GM18873 (cell line): ENCODE data around the gene APOBEC3C.
"Not testable (repeated sequence)": the region's sequence is repeated elsewhere in the genome, so short reads cannot be mapped to it uniquely, and the experiment has no call there.

Experiments used
- ATAC-seq: cut with Tn5 transposase; IDR thresholded peaks from one replicate; pipeline ENCODE4 v1.9.1; 2021; ENCODE audit warnings: mild to moderate bottlenecking, moderate library complexity, moderate number of reproducible peaks; ENCODE audit not compliant: unreplicated experiment, low FRiP score

Gene APOBEC3C

GRCh38 chr22:38981992-38982927 is 31.8 kb upstream of the APOBEC3C start, which contains the start of gene APOBEC3B:
Gene APOBEC3B (plus strand): TSS chr22:38982347. CDS start chr22:38982454, 107 bp downstream.
- ATAC-seq, result peak; percentile 39

DNA sequence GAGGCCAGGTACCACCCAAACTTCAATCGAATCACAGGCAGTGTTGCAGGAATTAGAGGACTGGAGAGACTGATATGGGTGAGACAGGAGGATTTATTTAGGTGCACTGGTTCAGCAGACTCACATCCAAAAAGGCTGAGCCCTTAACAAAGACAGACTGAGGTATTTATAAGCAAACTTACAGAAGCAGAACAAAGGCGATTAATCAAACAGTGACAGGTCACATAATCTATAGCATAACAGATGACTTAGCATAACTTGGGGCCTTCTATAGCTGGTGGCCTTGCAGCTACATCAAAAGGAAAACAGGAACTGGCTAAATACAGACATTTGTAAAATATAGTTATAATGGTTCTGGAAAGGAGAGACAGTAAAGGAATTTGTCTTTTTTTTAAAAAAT is 29.8 kb upstream of the APOBEC3C start:
- ATAC-seq, result no peak

DNA sequence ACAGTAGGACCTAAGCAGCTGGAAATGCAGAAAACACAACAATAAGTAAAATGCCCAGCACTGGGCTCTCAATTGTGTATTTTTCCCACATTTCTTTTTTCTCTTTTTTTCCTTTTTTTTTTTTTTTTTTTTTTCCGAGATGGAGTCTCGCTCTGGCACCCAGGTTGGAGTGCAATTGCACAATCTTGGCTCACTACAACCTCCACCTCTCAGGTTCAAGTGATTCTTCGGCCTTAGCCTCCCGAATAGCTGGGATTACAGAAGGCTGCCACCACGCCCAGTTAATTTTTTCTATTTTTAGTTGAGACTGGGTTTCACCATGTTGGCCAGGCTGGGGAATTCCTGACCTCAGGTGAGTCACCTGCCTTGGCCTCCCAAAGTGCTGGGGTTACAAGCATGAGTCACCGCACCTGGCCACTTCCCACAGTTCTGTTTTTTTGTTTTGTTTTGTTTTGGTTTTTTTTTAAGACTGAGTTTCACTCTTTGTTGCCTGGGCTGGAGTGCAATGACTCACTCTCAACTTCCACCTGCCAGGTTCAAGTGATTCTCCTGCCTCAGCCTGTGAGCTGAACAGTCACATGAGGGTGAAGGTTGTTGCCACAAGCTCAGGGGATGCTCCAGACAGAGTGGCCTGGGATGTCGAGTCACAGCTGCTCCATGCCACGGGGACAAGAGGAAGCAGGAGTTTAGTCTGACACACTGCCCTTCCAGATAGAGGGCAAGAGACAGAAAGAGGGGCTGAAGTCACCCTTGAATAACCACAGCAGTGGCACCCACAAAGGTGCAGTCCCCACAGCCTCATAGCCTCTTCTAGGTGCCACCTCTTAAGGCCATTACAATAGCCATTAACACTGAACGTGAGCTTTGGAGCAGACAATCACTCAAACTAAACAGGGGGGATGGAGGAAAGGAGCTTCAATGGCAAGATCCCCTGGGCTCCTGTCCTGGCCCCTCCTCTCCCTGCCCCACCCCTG is 29.0 kb upstream of the APOBEC3C start:
- peak; percentile 68 for ATAC-seq

GRCh38 chr22:38986629-38987028 is 27.4 kb upstream of the APOBEC3C start:
- ATAC-seq, result no peak

GRCh38 chr22:38987171-38987895 is 26.7 kb upstream of the APOBEC3C start:
- no peak for ATAC-seq

DNA sequence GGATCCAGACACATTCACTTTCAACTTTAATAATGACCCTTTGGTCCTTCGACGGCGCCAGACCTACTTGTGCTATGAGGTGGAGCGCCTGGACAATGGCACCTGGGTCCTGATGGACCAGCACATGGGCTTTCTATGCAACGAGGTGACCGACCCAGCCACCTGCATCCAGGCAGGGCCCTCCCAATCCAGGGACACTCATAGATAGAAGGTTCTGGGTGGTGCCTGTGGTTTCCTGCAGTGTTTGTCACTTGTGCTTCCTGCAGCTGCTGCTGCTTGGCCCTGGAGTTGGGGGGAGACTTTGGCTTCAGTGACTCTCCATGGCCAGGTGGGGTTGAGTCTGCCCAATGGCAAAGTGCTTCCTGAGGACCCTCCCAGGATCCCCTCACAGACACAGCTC is 24.6 kb upstream of the APOBEC3C start:
- ATAC-seq, result no peak

DNA sequence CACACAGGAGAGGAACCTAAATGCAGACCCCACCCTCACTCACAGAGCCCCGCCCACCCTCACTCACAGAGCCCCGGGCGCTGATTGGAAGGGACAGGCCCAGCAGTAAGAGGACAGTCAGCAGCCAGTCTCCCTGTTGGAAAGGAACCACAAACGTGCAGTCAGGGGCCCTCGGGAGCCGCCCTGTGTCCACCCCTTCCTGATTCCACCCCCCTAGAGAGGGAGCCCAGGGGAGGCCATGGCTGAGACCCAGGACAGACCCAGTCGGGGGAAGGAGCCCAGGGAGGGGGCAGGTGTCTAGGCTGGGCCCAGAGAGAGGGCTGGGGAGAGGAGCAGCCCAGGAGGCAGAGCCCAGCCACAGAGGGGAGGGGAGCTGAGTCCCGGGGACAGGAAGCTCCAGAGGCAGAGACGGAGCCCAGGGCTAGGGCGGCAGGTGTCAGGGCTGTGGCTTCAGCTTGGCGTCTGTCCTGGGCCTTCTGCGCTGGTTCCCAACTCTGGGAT is 21.1 kb upstream of the APOBEC3C start:
- ATAC-seq, result not testable (repeated sequence)

DNA sequence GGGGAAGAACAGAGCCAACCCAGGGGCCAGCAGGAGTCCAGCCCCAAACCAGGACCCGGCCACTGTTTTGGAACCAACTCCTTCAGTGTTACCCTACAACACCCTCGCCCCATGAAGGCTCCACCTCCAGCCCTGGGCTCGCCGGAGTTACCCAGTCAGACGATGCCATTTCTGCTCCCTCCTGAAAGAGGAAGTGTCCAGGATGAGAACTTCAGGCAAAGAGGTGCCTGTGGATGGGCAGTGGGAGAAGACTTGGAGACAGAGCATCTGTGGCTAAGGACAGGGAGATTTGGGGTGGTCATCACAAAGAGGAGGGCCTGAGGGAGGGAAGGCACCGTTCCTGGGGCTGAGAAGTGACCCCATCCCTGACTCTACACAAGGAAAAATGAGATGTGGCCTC is 18.0 kb upstream of the APOBEC3C start:
- no peak for ATAC-seq

- ATAC-seq, result no peak
Measured at GRCh38 chr22:38997518-38997917, 16.5 kb upstream of the APOBEC3C start.

DNA sequence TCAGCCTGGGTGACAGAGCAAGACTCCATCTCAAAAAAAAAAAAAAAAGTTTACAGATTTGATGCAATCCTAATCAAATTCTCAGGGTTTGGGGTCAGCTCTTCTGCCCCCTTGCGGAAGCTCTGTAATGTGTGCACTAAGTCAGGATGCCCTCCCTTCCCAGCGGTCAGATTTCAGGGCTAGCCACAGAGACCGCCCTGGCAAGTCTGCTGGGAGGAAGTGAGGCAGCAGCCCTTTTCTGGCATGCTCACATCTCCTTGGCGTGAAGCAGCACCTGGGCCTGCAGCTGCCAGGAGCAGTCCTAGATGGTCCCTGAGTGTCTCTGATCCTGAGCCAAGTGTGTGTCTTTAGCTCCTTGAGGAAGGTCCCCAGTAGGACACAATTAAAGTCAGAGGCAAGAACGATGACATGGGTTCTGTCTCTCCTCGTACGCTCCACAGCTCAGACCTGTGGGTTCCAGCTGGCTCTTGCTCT is 10.9 kb upstream of the APOBEC3C start:
- no peak for ATAC-seq

- ATAC-seq, result no peak
Measured at GRCh38 chr22:39007177-39007576, 6.9 kb upstream of the APOBEC3C start.

DNA sequence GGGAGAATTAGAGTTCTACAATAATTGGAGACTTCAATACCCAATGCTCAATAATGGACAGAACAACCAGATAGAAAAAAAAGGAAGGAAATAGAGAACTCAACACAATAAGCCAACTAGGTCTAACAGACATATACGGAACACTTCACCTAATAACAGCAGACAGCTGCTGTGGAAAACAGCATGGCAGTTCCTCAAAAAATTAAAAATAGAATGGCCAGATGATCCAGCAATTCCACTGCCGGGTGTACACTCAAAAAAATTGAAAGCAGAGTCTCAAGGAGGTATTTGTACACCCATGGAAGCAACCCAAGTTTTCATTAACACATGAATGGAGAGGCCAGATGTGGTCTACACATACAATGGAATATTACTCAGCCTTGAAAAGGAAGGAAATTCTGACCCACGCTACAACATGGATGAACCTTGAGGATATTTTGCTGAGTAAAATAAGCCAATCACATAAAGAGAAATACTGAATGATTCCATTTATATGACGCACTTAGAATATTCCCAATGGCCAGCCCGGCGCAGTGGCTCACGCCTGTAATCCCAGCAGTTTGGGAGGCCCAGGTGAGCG is 5.7 kb upstream of the APOBEC3C start:
- ATAC-seq, result not testable (repeated sequence)

- ATAC-seq, result no peak
Measured at GRCh38 chr22:39010946-39011345, 3.1 kb upstream of the APOBEC3C start.

DNA sequence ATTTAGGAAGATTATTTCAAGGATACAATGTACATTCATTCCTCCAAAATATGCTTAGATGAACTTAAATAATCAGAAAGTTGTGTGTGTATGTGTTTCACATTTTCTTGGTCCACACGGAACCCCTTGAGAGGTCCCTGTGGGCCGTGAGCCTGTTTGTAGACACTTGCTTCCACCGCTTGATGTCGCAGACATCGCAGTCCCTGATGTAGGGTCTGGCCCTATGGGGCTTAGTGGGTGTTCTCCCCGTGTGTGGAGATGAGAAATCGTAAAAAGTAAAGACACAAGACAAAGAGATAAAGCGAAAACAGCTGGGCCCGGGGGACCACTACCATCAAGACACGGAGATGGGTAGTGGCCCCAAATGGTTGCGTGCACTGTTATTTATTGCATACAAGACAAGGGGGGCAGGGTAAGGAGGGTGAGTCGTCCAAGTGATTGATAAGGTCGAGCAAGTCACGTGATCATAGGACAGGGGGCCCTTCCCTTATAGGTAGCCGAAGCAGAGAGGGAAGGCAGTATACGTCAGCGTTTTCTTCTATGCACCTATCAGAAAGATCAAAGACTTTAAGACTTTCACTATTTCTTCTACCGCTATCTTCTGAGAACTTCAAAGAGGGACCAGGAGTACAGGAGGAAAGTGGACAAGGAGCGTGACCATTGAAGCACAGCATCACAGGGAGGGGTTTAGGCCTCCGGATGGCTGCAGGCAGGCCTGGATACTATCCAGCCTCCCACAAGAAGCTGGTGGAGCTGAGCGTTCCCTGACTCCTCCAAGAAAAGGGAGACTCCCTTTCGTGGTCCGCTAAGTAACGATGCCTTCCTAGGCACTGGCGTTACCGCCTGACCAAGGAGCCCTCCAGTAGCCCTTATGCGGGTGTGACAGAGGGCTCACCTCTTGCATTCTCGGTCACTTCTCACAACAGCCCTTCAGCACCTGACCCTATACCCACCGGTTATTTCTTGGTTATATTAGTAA is 1.2 kb upstream of the APOBEC3C start:
- ATAC-seq, result no peak

- ATAC-seq, result not testable (repeated sequence)
Measured at GRCh38 chr22:39013561-39013941, 506 bp upstream of the APOBEC3C start.

GRCh38 chr22:39014723-39015121 is 665 bp downstream of the APOBEC3C start:
- ATAC-seq, result not testable (repeated sequence)

GRCh38 chr22:39016592-39016991 is 2.5 kb downstream of the APOBEC3C start:
- ATAC-seq, result no peak

DNA sequence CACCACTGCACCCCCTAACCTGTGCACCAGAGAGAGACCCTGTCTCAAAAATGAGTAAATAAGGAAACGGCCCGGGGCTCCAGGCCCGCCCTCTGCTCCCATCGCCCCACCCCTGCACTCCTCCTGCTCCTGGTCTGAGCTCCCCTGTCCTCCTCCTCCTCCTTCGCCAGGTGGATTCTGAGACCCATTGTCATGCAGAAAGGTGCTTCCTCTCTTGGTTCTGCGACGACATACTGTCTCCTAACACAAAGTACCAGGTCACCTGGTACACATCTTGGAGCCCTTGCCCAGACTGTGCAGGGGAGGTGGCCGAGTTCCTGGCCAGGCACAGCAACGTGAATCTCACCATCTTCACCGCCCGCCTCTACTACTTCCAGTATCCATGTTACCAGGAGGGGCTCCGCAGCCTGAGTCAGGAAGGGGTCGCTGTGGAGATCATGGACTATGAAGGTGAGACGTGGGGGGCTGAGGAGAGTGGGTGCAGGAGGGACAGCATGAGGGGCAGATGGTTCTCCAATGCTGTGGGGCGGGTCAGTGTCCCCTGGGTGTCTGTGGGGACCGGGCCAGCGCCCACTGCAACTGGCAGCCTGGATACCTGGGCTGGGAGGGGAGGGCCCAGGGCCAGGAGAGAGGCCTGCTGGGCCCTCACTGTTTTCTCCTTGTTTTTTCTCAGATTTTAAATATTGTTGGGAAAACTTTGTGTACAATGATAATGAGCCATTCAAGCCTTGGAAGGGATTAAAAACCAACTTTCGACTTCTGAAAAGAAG is 3.7 kb downstream of the APOBEC3C start:
- no peak for ATAC-seq
